H1 (cell line): ENCODE data around the gene CHRDL2. TPM values are rescaled to one million over a fixed set of nuclear protein-coding genes. Genes with fewer than 3 reads are reported as not detected.

Source experiments
- ATF3 ChIP-seq: IDR thresholded peaks from 2 replicates; pipeline ENCODE4 v1.6.1; 2011; ENCODE audit warnings: low read depth, mild to moderate bottlenecking, low read length; ENCODE audit not compliant: insufficient read depth
- BCL11A ChIP-seq, 2 experiments: IDR thresholded peaks; one replicate each; pipeline ENCODE4 v1.6.1; 2011; ENCODE audit warnings: low read depth in 2 of 2, low read length in 2 of 2, mild to moderate bottlenecking in 2 of 2
- BRCA1 ChIP-seq: IDR thresholded peaks from 2 replicates; pipeline ENCODE4 v1.6.1; 2012; ENCODE audit warnings: low read depth, low read length, improper control_type of control experiment
- CBX8 ChIP-seq: fragments of 300-800, 300-1000 bp; sonication (generic); IDR thresholded peaks from 2 replicates; pipeline ENCODE4 v1.7.1; 2016; ENCODE audit warnings: low read depth, low read length, borderline replicate concordance
- CHD1 ChIP-seq: IDR thresholded peaks from 2 replicates; pipeline ENCODE4 v1.6.1; 2012; ENCODE audit warnings: low read depth, low read length, improper control_type of control experiment
- CHD2 ChIP-seq: IDR thresholded peaks from 2 replicates; pipeline ENCODE4 v1.6.1; 2012; ENCODE audit warnings: low read length, improper control_type of control experiment
- CREB1 ChIP-seq: IDR thresholded peaks from 2 replicates; pipeline ENCODE4 v1.6.1; 2012; ENCODE audit warnings: inconsistent platforms
- CTCF ChIP-seq, 3 experiments: IDR thresholded peaks; 1 replicate in 2 of 3; 2 replicates in 1 of 3; pipeline versions ENCODE4 v1.5.1 to v1.6.1; 2011; ENCODE audit warnings: low read length in 3 of 3, mild to moderate bottlenecking in 3 of 3, inconsistent platforms in 2 of 3, low read depth in 1 of 3, moderate library complexity in 1 of 3; ENCODE audit not compliant: insufficient read depth in 1 of 3; ENCODE audit errors: control extremely low read depth in 1 of 3
- E2F6 ChIP-seq: IDR thresholded peaks from 2 replicates; pipeline ENCODE4 v1.6.1; 2012; ENCODE audit warnings: inconsistent platforms
- EGR1 ChIP-seq: IDR thresholded peaks from 2 replicates; pipeline ENCODE4 v1.6.1; 2011; ENCODE audit warnings: low read depth, low read length, borderline replicate concordance
- EZH2 ChIP-seq: fragments of 200-600 bp; sonication (generic); IDR thresholded peaks from 2 replicates; pipeline ENCODE4 v1.7.1; 2012; ENCODE audit warnings: low read depth, mild to moderate bottlenecking, moderate library complexity, low read length, inconsistent platforms; ENCODE audit not compliant: severe bottlenecking
- FOSL1 ChIP-seq: IDR thresholded peaks from 2 replicates; pipeline ENCODE4 v1.6.1; 2011; ENCODE audit warnings: mild to moderate bottlenecking, low read depth, low read length, moderate library complexity; ENCODE audit not compliant: insufficient read depth
- GTF2F1 ChIP-seq: IDR thresholded peaks from 2 replicates; pipeline ENCODE4 v1.6.1; 2012; ENCODE audit warnings: low read depth, low read length, improper control_type of control experiment, borderline replicate concordance
- HDAC6 ChIP-seq: IDR thresholded peaks from one replicate; pipeline ENCODE4 v1.7.1; 2012; ENCODE audit warnings: low read depth, mild to moderate bottlenecking, inconsistent platforms, low read length, moderate library complexity
- KDM4A ChIP-seq: IDR thresholded peaks from one replicate; pipeline ENCODE4 v1.7.1; 2012; ENCODE audit warnings: low read depth, mild to moderate bottlenecking, moderate library complexity, low read length, inconsistent platforms; ENCODE audit not compliant: severe bottlenecking
- NRF1 ChIP-seq: IDR thresholded peaks from 2 replicates; pipeline ENCODE4 v1.6.1; 2011; ENCODE audit warnings: mild to moderate bottlenecking, low read depth, low read length, improper control_type of control experiment
- POLR2A ChIP-seq, 2 experiments: IDR thresholded peaks; 1 replicate in 1 of 2; 2 replicates in 1 of 2; pipeline ENCODE4 v1.6.1; 2011; ENCODE audit warnings: low read depth in 2 of 2, low read length in 2 of 2, mild to moderate bottlenecking in 2 of 2; ENCODE audit errors: control extremely low read depth in 1 of 2
- RBBP5 ChIP-seq: IDR thresholded peaks from 2 replicates; pipeline ENCODE4 v1.7.1; 2012; ENCODE audit warnings: low read depth, mild to moderate bottlenecking, inconsistent platforms, low read length, moderate library complexity, borderline replicate concordance
- SP2 ChIP-seq: IDR thresholded peaks from 2 replicates; pipeline ENCODE4 v1.6.1; 2012; ENCODE audit warnings: mild to moderate bottlenecking, low read length, inconsistent platforms
- SUZ12 ChIP-seq: fragments of 200-600 bp; sonication (generic); IDR thresholded peaks from 2 replicates; pipeline ENCODE4 v1.6.1; 2012; ENCODE audit warnings: mild to moderate bottlenecking, inconsistent platforms, low read length, moderate library complexity, mixed read lengths
- TEAD4 ChIP-seq: IDR thresholded peaks from 2 replicates; pipeline ENCODE4 v1.6.1; 2012; ENCODE audit warnings: low read depth, low read length, inconsistent platforms, mixed read lengths
- polyA plus RNA-seq, 7 experiments: library from polyadenylated mRNA; depleted of rRNA in 3 of 7; stranded (reverse) in 5 of 7; unstranded in 2 of 7; fragments of >200 nt in 5 of 7; fragments of 200-250 nt in 2 of 7; gene quantifications; 1 replicate in 5 of 7; 2 replicates in 1 of 7; 4 replicates in 1 of 7; pipeline versions ENCODE4 v1.2.1 to v1.2.3, GENCODE V29; 2011 to 2013; ENCODE audit warnings: missing spikeins in 2 of 7, mixed read lengths in 2 of 7
- total RNA-seq: library from RNA; stranded (reverse); fragmentation: NEBNext Ultra II Directional; extraction: Animal tissue kit (Norgen Biotek cat#: 25700); gene quantifications from 2 replicates; pipeline ENCODE4 v1.2.1, GENCODE V29; 2021

Gene CHRDL2
- total and polyA plus RNA-seq, 2 of the 8 experiments (the other 6 are each of a cell fraction or from before 2014, with no cell fraction given): 0.26 to 0.48 TPM

GRCh38 chr11:74748211-74749126 is 17.2 kb upstream of the CHRDL2 start, which contains the start of gene RNF169 (continued):
- TF ChIP-seq CREB1: peak; percentile 14; the same call in 1 of the 2 replicates
- no peak for TF ChIP-seq CTCF (IDR thresholded peaks at IDR 0.05; ENCODE audit: control extremely low read depth in 1 of 3, insufficient read depth in 1 of 3, low read depth in 1 of 3, low read length in 3 of 3)
- no peak for TF ChIP-seq EZH2
- no peak for TF ChIP-seq FOSL1
- no peak for TF ChIP-seq TEAD4
- TF ChIP-seq GTF2F1: no peak
- no peak for TF ChIP-seq ATF3
- peak; percentile 63 to 67 for TF ChIP-seq POLR2A (IDR thresholded peaks at IDR 0.05; ENCODE audit: control extremely low read depth in 1 of 2, low read depth in 2 of 2, low read length in 2 of 2)
- TF ChIP-seq E2F6: no peak
- no peak for TF ChIP-seq BRCA1
- no peak for TF ChIP-seq CHD1
- no peak for TF ChIP-seq BCL11A (IDR thresholded peaks at IDR 0.05; ENCODE audit: low read depth in 2 of 2, low read length in 2 of 2)
- TF ChIP-seq RBBP5: peak; percentile 67
- TF ChIP-seq CHD2: no peak
- TF ChIP-seq SUZ12: no peak
- TF ChIP-seq HDAC6: no peak
- TF ChIP-seq NRF1: no peak
- TF ChIP-seq CBX8: no peak
- TF ChIP-seq KDM4A: peak; percentile 35
- TF ChIP-seq SP2: no peak
- 0 out of 2 replicates have a peak, but pooled peaks have one; percentile 13 for TF ChIP-seq EGR1
